CD4-positive, alpha-beta T cell treated with Interleukin-21 for 1 hour (primary cell): ENCODE measurements around the gene FOXD4L6.
"Not testable (repeated sequence)": the region's sequence is repeated elsewhere in the genome, so short reads cannot be mapped to it uniquely, and the experiment has no call there.

Experiments
- DNase-seq: peaks from one replicate; pipeline ENCODE4 v3.0.0-alpha.2; 2020

Gene FOXD4L6

DNA sequence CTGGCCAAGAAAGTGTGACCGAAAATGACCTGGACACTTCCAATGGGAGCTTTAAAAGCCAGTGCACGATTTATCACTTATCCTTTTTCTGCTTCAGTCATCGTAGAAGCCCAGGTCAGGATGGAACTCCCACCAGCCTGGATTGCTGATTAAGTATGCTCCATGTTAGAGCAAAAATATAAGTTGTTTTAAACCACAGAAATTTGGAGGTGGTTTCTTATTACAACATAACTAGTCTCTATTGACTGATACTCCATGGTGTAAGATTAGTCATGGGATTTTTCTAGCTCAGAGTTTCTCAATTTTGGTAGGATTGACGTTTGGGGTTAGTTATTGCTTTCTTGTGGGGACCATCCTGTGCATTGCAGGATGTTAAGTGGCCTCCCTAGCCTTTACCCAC lies 29.7 kb downstream of the FOXD4L6 start:
- DNase-seq, result not testable (repeated sequence)

DNA sequence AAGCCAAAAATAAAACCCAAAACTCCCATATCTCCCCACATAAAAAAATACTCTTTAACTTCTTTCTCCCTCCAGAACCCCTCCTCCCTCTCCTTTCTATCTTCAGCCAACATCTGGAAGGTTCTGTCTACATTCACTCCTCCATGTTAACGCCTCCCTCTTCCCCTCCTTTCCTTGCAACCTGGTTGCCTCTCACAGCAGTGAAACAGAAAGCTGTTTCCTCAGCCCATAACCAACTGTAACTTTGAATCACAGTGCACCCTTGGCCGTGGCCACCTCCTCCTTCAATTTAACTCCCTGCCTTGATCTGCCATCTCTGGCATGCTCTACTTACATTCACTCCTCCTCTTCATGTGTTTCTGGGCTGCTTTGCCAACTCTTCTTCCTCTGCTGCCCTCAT lies 33.4 kb downstream of the FOXD4L6 start:
- not testable (repeated sequence) for DNase-seq

DNA sequence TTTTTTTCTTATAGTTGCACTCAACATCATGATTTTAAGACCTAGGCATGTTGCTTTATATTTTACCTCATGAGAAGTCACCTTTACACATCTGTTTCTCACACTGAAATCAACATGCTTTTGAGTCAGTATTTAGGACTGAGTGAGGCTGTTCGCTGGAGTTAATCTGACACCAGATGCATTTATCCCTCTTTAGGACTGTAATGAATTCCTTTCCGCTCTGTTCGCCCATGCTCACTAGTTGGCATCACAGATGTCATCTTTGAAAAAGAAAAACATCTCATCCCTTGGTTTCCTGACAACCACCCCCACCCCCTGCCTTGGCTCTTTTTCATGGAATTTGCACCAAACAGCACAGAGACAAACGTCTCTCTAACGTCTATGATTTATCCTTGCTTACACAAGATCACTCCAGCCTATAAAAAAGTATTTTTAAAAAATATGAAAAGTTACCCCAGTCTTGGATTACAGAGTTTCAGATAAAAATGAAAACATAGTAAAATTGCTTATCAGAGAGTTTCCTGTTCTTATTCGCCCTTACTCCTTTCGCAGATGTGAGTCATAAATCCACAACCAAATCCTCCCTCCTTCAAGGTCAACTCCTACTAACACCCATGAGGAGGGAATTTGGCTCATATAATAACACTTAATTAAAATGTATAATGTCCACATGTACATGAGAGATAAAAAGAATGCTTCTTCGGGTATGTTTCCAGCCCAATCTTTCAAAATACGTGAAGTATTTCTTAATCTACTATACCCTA lies 34.3 kb downstream of the FOXD4L6 start:
- DNase-seq, result not testable (repeated sequence)

DNA sequence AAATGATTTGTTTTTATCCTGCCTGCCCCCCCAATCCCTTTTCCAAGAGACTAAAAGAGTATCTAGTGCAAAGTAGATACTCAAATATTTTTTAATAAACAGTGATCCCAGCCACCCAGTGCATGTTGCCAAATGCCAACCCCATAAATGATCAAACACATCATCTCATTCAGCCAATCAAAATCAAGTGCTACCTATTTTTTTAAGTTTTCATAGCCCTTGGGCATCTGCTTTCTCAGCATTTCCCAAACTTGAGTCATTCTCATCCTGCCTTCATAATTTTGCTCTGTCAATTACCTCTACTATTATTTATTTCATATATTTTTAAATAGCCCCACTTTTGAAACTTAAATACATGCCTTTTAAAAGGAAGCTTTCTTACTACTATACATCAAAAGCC lies 37.6 kb downstream of the FOXD4L6 start:
- not testable (repeated sequence) for DNase-seq

DNA sequence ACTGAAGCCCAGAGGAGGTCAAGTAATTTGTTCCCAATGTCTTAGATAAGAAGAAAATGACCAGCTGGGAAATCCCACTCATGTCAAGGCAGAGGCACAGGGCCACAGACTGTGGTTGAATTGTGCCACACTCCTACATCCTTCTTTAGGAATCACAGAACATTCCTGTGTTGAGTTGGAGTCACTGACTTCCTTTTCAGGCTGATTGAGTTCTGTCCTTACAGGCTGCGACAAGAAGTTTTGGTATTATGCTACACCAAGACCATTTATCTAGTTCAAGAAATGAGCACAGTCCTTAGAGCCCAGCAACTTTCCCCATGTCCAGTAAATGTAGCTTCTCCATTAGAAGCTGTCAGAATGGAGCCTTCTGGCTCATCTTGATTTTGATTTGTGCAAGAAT lies 38.1 kb downstream of the FOXD4L6 start:
- DNase-seq, result not testable (repeated sequence)

DNA sequence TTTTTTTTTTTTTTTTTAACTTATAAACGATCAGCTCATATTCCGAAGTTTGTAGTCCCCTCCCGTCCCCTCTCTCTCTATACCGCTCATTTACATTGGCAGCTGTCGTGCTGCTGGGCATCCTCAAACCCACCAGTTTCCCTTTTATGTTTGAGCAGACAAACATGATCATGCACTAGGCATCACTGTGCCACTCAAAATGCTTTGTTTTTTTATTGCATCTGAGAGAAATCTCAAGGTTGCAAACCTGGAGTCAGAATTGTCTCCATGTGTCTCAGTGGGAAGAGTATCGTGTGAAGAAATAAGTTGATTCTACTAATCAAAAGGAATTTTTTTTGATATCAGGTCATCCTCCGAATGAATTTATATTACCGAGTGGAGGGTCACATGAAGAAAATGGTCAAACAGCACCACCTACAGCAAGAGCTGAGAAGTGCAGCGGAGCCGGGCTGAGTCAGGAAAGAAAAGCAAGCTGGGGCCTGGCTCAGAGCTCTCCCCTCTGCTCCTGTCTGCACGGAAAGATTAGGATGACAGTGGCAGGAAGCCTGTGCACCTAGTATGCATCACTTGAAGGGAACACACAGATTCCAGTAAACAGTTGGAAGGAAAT lies 39.9 kb downstream of the FOXD4L6 start:
- DNase-seq, result not testable (repeated sequence)

DNA sequence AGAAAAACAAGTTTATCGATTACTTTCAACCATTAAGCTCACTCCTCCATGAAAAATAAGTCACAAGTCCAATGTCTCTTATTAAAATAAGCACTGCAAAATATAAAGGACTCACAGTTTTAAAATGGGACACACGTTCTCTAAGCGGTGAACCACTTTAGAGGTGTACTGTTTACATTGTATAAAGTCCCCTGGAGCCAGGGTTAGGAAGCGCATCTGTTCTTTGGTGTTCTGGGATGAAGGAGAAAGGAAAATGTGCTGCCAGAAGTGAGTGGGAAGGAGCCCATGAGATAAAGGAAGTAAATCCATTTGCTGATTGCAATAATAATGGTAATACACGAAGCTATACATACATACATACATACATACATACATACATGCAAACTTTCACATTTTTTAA lies 40.6 kb downstream of the FOXD4L6 start:
- not testable (repeated sequence) for DNase-seq

DNA sequence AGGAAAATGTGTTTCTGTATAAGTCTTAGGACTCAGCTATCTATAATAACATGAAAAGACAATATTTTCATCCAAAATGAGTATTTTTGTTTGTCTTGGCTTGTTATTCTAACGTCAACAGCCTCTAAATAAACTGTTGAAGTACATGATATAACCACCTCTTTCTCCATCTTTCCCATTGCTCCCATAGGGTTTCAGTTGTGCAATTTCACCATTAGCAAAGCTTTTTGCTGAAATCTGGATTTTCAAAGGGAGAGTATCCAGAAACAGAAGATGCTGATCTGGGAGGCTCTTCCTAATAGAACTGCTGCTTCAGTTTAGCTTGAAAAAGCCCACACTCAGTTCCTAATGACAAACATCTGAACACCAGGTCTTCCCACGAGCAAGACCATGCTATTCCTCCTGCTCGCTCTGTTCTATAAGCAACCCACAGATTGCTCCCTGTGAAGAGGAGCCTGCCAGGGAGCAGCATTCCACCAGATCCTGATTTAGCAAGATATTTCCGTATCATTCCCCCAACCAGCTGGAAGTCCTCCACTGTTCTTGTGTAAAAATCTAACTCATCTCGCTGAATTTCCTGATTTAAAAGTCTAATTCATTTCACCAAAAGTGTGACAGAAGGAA lies 41.2 kb downstream of the FOXD4L6 start:
- DNase-seq, result not testable (repeated sequence)

DNA sequence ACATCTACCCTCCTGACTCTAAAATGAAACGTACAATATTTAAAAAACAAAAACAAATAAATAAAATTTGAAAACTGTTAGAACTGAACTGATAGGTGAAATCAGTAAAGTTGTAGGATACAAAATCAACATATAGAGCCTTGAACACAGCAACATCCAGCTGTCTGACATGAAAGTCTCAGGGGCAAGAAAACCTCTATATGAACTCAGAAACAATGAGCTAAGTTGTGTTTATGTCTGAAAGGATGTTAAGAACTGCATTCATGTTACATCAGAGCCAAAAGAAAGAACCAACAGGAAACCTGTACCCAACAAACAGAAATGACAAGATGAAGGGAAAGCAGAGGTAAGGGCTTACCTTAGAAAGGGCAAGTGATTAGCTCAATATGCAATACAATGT lies 41.8 kb downstream of the FOXD4L6 start:
- DNase-seq, result not testable (repeated sequence)

DNA sequence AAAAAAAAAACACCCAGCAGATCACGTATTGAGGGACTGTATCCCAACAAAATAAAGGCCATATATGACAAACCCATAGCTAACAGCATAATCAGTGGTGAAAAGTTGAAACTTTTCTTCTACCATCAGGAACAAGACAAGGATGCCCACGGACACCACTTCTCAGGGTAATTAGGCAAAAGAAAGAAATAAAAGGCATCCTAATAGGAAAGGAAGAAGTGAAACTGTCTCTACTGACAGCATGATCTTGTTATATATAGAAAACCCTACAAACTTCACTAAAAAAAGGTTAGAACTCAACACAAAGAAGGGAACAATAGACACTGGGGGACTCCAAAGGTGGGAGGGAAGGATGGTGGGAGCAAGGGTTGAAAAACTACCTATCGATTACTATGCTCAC lies 42.3 kb downstream of the FOXD4L6 start:
- not testable (repeated sequence) for DNase-seq

DNA sequence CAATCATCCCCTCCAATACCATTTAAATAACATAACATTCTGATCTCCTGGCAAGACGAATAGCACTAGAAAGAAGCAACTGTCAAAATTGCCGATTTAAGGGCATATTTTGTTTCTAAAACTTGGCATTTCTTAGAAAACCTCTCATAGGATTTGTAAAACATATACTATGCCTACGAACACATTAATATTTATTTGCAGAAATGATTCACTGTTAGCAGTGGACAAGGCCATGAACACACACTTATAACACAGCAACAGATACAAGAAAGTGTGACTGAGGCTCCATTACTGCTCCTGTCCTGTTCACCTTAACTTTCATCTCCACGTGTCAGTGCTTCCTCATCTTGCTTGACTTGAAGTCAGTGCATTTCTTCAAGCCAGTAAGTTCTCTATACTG lies 46.1 kb downstream of the FOXD4L6 start:
- DNase-seq, result not testable (repeated sequence)

DNA sequence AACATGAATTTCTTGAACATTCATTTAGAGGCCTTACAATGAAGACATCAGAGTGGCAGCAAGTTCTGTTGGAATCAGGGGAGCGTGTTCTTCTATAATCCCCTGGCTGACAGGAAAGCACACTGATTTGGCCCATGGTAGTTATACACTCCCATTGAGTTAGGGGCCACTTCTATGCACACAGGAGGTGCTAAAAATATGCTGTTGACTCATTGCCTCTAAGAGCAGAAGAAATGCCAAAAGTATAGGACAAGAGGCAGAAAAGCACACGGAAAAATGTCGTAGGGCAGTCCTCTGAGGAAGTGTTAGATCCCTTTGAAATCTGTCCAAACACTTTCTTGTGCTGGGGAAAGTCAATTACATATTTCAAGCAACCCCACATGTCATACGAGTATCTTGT lies 49.0 kb downstream of the FOXD4L6 start:
- not testable (repeated sequence) for DNase-seq

DNA sequence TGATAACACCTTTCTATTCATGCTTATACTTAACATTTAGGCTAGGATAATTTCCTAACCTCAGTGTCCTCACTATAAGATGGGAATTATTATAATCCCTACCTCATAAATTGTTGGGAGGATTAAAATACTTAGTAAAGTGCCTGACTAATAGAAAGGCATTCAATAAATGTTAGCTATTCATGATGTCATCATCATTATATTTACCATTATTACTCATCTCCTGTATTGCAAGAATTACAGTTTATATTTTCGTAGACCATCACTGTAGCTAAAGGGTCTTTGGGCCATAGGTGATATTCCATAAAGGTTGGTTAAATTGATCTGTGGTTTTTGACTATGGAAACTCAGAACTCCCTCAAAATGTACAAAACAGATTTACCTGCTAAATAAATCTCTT lies 50.9 kb downstream of the FOXD4L6 start:
- DNase-seq, result not testable (repeated sequence)
